ENCODE data around the gene RAB1B. TPM values are rescaled to one million over a fixed set of nuclear protein-coding genes. Genes with fewer than 3 reads are reported as not detected.

The RAB1B gene
- total RNA-seq, 1 donor from 2014 or later, result 152 TPM

DNA sequence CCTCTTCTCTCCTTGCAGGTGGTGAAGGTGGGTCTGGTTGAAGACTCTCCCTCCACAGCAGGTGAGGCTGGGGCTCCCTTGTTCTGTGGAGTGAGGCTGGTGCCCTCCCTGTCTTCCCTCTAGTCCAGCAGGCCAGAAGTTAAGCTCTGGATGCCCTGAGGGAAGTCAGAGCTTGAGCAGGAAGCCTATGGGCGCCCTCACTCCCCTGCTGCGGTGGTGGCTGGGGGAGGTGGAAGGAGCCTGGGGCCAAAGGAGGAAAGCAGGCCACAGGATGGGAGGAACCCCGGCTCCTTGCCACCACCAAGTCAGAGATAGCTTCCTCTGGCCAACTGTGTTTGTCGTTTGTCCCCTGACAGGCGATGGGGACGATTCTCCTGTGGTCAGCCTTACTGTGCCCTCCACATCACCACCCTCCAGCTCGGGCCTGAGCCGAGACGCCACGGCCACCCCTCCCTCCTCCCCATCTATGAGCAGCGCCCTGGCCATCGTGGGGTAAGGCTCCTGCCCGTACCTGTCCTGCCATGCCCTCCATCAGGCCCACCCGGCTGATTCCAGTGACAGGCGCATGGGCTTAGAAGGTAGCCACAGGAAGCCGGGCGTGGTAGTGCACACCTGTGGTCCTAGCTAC is 29.5 kb upstream of the RAB1B start:
- no peak for DNase-seq (ENCODE audit: low read depth)
- TF ChIP-seq, protein P1, sequence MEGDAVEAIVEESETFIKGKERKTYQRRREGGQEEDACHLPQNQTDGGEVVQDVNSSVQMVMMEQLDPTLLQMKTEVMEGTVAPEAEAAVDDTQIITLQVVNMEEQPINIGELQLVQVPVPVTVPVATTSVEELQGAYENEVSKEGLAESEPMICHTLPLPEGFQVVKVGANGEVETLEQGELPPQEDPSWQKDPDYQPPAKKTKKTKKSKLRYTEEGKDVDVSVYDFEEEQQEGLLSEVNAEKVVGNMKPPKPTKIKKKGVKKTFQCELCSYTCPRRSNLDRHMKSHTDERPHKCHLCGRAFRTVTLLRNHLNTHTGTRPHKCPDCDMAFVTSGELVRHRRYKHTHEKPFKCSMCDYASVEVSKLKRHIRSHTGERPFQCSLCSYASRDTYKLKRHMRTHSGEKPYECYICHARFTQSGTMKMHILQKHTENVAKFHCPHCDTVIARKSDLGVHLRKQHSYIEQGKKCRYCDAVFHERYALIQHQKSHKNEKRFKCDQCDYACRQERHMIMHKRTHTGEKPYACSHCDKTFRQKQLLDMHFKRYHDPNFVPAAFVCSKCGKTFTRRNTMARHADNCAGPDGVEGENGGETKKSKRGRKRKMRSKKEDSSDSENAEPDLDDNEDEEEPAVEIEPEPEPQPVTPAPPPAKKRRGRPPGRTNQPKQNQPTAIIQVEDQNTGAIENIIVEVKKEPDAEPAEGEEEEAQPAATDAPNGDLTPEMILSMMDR (conservative IDR thresholded peaks at IDR 0.05; ENCODE audit: low read depth, low read length), result no peak
- no peak overlapping the region for H3K4me3 ChIP-seq (ENCODE audit: low read depth, low read length)

DNA sequence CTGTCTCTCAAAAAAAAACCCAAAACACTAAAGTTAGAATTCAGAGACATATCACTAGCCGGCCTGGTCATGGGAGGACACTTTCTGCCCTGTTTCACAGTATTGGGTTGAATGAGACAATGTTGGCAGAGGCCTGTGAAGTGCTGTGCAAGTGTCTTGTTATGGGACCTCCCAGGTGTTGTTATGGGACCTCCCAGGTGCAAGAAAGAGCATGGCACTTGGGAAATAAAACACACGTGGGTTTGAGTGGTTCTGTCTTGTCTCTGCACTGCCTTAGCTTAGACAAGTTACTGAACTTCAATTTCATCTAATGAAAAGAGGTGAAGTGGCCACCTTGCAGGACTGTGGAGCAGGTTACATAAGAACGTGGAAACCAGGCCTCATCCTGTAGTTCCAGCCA is 28.9 kb upstream of the RAB1B start:
- DNase-seq (ENCODE audit: low read depth), result no peak
- TF ChIP-seq, protein P1 (conservative IDR thresholded peaks at IDR 0.05; ENCODE audit: low read depth, low read length), result no peak
- H3K4me3 ChIP-seq (ENCODE audit: low read depth, low read length), result no peak overlapping the region

DNA sequence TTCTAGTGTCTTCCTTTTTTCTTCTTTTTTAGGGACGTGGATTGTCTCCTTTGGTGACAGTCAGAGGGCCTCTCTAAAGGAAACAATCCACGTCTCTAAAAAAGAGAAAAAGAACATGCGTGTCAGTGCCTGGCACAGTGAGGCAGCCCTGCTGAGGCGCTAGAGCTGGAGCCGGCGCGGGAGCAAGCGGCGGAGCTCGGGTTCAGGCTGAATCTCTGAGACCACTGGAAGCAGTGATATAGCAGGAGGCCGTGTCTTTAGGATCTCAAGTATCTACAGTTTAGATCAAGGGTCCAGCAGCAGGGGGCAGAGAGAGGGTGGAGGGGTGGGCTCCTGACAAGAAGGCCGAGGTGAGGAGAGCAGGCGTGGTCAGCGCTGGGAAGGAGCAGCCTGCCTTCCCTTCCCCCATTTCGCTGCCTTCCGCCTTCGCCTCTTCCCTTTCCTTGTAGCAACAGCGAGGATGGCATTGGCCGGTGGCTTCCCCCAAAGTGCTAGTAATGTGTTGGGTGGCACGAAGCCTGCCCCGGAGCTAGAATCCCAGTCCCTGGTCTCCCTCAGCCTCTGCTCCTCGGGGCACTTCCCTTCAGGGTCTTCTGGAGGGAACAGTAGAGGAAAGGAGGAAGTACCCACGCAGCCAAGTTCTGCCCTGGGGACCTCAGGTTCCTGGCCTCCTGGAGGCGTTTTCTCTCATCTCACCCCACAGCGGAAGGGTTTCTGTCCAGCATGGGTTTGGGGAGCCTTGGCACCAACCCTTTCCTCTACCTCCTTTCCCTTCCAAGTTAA is 28.2 kb upstream of the RAB1B start:
- no peak overlapping the region for H3K4me3 ChIP-seq (ENCODE audit: low read depth, low read length)
- no peak for DNase-seq (ENCODE audit: low read depth)
- TF ChIP-seq, protein P1 (conservative IDR thresholded peaks at IDR 0.05; ENCODE audit: low read depth, low read length), result no peak

- no peak for DNase-seq (ENCODE audit: low read depth)
- TF ChIP-seq, protein P1 (conservative IDR thresholded peaks at IDR 0.05; ENCODE audit: low read depth, low read length), result no peak
- H3K4me3 ChIP-seq (ENCODE audit: low read depth, low read length), result no peak overlapping the region
Observed at GRCh38 chr11:66240781-66241136, 27.7 kb upstream of the RAB1B start.

GRCh38 chr11:66242095-66242765 is 26.2 kb upstream of the RAB1B start:
- no peak overlapping the region for H3K4me3 ChIP-seq (ENCODE audit: low read depth, low read length)
- DNase-seq (ENCODE audit: low read depth), result no peak
- TF ChIP-seq, protein P1 (conservative IDR thresholded peaks at IDR 0.05; ENCODE audit: low read depth, low read length), result no peak

DNA sequence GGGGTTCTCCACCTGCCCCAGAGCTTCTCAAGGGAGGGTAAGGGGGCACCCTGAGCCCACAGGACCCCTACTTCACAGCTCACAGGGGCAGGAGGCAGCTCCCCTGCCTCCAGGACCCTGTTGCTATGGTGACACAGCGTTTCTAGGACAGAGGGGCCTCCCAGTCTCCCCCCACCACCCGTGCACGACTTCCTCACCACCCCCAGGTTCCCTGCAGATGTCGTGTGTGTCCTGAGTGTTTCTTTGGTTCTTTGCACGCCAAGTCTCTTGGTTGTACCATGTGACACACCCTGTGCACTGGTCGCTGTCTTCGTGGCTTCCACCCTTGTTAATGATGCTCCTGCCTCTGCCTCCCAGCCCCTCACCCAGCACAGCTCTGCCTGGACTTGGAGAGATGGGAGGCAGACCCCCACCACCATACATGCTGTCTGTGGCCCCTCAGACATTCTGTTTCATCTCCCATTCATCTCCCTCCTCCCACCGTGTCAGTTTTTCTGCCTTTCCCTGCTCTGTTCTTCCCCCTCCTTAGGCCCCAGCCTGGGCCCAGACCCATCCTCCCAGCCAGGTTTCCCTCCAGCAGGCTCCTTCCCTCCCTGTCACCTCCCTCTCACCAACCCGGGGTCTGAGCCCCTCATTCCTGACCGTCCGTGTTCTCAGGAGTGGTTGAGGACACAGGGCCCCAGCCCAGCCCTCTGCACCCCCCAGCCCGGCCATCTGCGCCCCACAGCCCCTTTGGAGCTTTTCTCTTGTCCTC is 24.5 kb upstream of the RAB1B start:
- no peak for DNase-seq (ENCODE audit: low read depth)
- TF ChIP-seq, protein P1 (conservative IDR thresholded peaks at IDR 0.05; ENCODE audit: low read depth, low read length), result no peak
- no peak overlapping the region for H3K4me3 ChIP-seq (ENCODE audit: low read depth, low read length)
